BJ (cell line): ENCODE data around the gene ZDHHC8. TPM values are rescaled to one million over a fixed set of nuclear protein-coding genes. Genes with fewer than 3 reads are reported as not detected.

Experiments used
- CTCF ChIA-PET: fragments of 350-600 bp; formaldehyde crosslinking; extraction: SDS; loops from one replicate; lab custom pipeline; 2021; ENCODE audit warnings: antibody characterized with exemption, inconsistent platforms; lab: Yijun Ruan, JAX
- POLR2A ChIA-PET: fragments of 300-600 bp; sonication (Branson Sonifier 250); formaldehyde crosslinking; extraction: SDS; loops from one replicate; lab custom pipeline; 2021; ENCODE audit warnings: antibody characterized with exemption; lab: Charles Lee
- DNase-seq: peaks from one replicate; pipeline ENCODE4 v3.0.0-alpha.2; 2011; ENCODE audit warnings: low read depth
- H3K27me3 ChIP-seq: 2 replicates; pipeline ENCODE4 v1.6.0; 2011; ENCODE audit warnings: low read length; ENCODE audit not compliant: control insufficient read depth, insufficient read depth
- H3K36me3 ChIP-seq: 2 replicates; pipeline ENCODE4 v1.5.1; 2011; ENCODE audit warnings: low read length; ENCODE audit not compliant: control insufficient read depth, insufficient read depth
- H3K4me3 ChIP-seq: 2 replicates; pipeline ENCODE4 v1.5.1; 2011; ENCODE audit warnings: low read depth, mild to moderate bottlenecking, control low read depth, low read length
- polyA plus RNA-seq: library from polyadenylated mRNA; depleted of rRNA; stranded (reverse); fragments of >200 nt; gene quantifications from 2 replicates; pipeline ENCODE4 v1.2.3, GENCODE V29; 2011
- TF ChIP-seq, protein P1 (sequence below): IDR thresholded peaks from 2 replicates; pipeline ENCODE4 v1.5.1; 2011; ENCODE audit warnings: low read depth, mild to moderate bottlenecking, control low read depth, inconsistent platforms, low read length, moderate library complexity; ENCODE audit not compliant: insufficient read depth

The ZDHHC8 gene
- polyA plus RNA-seq, 1 experiment = 32.2 TPM

DNA sequence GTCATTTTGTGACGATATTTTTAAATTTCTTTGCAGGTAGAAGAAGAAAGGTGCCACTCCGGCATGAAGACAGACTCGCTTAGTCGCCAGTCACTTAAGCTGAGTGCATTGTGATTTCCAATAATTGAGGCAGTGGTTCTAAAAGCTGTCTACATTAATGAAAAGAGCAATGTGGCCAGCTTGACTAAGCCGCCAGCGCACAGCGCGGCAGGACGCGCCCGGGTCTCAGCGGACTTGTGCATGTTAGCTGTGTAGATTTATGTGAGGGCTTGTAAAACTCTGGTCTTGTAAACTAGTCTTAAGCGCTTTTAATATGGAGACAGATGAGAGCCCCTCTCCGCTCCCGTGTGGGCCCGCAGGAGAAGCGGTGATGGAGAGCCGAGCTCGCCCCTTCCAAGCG lies 46.0 kb upstream of the ZDHHC8 start:
- POLR2A ChIA-PET = no interaction called here
- no peak for DNase-seq
- peaks cover 33% of the 10 kb centered on the region for H3K36me3 ChIP-seq
- no peak overlapping the region for H3K4me3 ChIP-seq
- TF ChIP-seq, protein P1, sequence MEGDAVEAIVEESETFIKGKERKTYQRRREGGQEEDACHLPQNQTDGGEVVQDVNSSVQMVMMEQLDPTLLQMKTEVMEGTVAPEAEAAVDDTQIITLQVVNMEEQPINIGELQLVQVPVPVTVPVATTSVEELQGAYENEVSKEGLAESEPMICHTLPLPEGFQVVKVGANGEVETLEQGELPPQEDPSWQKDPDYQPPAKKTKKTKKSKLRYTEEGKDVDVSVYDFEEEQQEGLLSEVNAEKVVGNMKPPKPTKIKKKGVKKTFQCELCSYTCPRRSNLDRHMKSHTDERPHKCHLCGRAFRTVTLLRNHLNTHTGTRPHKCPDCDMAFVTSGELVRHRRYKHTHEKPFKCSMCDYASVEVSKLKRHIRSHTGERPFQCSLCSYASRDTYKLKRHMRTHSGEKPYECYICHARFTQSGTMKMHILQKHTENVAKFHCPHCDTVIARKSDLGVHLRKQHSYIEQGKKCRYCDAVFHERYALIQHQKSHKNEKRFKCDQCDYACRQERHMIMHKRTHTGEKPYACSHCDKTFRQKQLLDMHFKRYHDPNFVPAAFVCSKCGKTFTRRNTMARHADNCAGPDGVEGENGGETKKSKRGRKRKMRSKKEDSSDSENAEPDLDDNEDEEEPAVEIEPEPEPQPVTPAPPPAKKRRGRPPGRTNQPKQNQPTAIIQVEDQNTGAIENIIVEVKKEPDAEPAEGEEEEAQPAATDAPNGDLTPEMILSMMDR = no peak
- H3K27me3 ChIP-seq = no peaks in the 10 kb centered on the region
- CTCF ChIA-PET = interaction anchor here (1.2 to 1.5 kb wide), 2 partner anchors 11 to 27 kb away, joined by 4 to 5 read pairs; no protein-coding TSS in a partner anchor

DNA sequence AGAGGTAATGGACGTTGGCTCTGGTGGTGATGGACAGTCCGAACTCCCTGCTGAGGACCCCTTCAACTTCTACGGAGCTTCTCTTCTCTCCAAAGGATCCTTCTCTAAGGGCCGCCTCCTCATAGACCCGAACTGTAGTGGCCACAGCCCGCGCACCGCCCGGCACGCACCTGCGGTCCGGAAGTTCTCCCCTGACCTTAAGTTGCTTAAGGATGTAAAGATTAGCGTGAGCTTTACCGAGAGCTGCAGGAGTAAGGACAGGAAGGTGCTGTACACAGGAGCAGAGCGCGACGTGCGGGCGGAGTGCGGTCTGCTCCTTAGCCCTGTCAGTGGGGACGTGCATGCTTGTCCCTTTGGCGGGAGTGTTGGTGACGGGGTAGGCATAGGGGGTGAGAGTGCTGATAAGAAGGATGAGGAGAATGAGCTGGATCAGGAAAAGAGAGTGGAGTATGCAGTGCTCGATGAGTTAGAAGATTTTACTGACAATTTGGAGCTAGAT lies 45.5 kb upstream of the ZDHHC8 start:
- ChIA-PET POLR2A (no interaction called here), CTCF (interaction anchor here (1.2 to 1.5 kb wide), 3 partner anchors 11 to 26 kb away, joined by 3 to 5 read pairs (median 4); no protein-coding TSS in a partner anchor)
- no peak for DNase-seq
- Histone ChIP-seq H3K36me3 (peaks cover 37% of the 10 kb centered on the region), H3K27me3 (no peaks in the 10 kb centered on the region), H3K4me3 (no peak overlapping the region)
- TF ChIP-seq, protein P1 = no peak

DNA sequence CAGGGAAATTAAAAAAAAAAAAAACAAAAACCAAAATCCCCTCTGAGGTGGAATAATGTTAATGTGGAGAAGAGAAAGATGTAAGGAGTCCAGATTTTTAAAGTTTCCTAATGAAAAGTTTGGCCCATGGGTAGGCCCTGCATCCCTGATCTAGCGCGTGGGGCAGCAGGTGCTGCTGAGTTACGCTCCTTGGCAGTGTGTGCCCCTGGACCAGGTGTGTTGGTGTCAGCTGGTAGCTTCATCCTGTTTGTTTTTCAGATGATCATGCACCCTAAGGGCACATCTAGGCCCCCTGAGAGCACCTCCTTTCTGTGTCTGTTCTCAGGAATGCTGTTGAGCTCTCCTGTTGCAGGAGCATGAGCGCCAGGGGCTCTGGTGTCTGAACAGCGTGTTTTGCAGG lies 44.8 kb upstream of the ZDHHC8 start:
- DNase-seq = no peak
- Histone ChIP-seq H3K27me3 (no peaks in the 10 kb centered on the region), H3K4me3 (no peak overlapping the region), H3K36me3 (peaks cover 39% of the 10 kb centered on the region)
- ChIA-PET POLR2A (no interaction called here), CTCF (interaction anchor here (1.2 to 1.5 kb wide), 2 partner anchors 10 to 19 kb away, joined by 3 to 5 read pairs; no protein-coding TSS in a partner anchor)
- TF ChIP-seq, protein P1 = no peak

DNA sequence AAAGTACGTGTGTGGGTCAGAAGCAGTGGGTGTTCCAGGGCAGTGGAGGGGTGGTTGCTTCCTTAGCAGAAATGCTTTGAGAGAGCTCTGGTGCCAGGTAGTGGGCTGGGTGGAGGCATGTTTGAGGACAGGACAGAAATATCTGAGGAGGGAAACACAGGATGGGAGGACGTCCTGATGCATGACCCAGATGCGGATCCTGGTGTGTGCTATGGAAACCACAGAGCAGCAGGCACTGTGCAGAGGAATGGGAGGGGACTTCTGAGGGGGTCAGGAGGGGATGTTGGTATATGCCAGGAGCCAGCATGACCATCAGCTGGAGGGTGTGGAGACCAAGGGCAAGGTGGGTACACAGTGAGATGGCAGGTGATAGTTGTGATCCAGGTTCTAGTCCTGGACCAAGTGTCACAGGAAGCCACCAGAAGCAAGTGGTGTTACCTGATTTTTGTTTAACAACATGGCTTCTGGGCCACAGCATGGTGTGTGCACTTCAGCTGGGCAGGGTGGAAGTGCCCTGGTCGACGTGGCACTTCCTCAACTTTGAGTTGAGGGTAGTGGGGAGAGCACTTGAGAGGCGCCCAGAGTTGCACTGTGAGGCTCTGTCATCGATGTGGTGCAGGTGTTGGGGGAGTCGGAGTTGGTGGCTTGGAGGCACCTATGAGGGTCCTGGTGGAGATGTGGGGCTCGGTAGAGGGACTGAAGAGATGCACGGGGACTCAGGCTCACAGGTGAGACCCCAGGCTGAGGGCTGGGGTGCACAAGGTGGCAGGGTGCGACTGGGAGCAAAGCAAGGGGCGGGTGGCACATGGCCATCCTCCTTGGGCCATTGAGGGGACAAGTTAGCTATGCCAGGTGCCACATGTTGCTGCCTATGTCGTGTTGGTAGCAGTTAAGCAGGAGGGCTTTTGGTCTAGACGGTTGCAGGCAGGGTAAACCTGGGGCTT lies 44.0 kb upstream of the ZDHHC8 start:
- Histone ChIP-seq H3K27me3 (no peaks in the 10 kb centered on the region), H3K4me3 (no peak overlapping the region), H3K36me3 (peaks cover 47% of the 10 kb centered on the region)
- DNase-seq = no peak
- ChIA-PET CTCF (interaction anchor here (1.2 kb wide), 1 partner anchor 18 kb away, joined by 3 read pairs; no protein-coding TSS in a partner anchor), POLR2A (no interaction called here)
- TF ChIP-seq, protein P1 = no peak

DNA sequence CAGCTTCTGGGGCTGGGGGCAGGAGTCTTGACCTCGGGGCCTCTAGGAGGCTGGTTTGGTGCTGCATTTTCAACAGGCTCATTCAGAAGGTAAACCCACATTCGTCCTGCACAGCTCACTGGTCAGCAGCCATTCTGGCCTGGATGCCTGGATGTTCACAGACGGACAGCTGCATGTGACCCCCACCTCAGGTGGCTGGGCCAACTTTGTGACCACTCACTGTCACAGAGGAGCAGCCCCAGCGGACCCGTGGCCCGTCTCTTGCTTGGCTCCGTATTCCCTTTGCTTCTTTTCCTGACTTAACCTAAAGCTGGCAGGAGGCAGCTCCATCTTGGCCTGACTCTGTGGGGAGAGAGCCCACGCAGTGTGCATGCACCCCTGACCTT lies 43.3 kb upstream of the ZDHHC8 start:
- no peaks in the 10 kb centered on the region for H3K27me3 ChIP-seq
- ChIA-PET CTCF (no interaction called here), POLR2A (no interaction called here)
- peaks cover 48% of the 10 kb centered on the region for H3K36me3 ChIP-seq
- no peak overlapping the region for H3K4me3 ChIP-seq
- DNase-seq = no peak
- TF ChIP-seq, protein P1 = no peak
